ENCODE data around the gene NINJ2.

NINJ2 gene

GRCh38 chr12:544941-545635 is 118.2 kb downstream of the NINJ2 start:
- Histone ChIP-seq H3K27ac (no peak overlapping the region), H3K4me3 (no peak overlapping the region)

DNA sequence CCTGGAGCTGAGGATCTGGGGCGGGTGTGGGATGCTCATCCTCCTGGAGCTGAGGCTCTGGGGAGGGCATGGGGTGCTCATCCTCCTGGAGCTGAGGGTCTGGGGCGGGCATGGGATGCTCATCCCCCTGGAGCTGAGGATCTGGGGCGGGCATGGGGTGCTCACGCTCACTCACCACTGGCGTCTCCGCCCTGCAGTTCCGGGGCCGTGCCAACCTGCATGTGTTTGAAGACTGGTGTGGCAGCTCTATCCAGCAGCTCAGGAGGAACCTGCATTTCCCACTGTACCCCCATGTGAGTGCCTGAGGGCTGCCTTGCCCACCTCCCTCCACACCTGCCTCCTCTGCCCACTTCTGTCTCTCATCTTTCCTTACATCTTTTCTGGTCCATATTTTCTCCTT is 119.1 kb downstream of the NINJ2 start:
- Histone ChIP-seq H3K4me3 (no peak overlapping the region), H3K27ac (peak overlapping the region in 1 of 21 experiments; percentile 11)

- H3K4me3 ChIP-seq = no peak overlapping the region
- peak overlapping the region in 1 of 21 experiments; percentile 86 for H3K27ac ChIP-seq
These were observed 120.2 kb downstream of the NINJ2 start for GRCh38 chr12:543114-543451.

DNA sequence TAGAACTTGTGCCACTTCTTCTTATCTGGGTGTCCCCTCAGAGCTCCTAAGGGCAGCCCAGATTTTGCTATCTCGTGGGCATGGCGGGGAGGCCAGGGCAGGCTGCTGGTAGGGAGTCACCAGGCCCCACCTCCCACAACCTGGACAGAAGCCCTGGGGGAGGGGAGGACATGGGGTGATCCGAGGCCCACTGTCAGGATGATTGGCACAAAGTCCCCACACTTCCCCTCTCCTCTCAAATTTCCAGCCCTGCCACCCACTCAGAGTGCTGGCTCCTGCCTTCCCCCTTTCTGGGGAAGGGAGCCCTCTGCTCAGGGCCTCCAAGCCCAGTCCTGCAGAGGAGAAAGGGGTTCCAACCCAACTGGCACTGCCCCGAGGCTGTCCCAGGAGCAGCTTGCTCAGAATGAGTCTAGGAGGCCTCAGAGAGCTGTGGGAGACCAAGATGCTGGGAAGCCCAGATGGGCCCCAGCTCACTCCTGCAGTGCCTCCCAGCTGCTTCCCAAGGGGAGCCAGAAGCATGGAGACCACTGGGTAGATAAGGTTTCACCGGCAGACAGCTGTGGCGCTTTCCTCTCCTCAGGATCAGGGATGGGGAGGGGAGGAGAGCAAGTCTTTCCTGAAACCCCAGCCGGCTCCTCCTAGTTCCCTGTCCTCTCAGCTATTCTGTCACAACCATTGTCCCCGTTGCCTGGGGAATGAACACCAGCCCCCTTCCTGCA is 120.7 kb downstream of the NINJ2 start:
- Histone ChIP-seq H3K27ac (peak overlapping the region in 5 of 21 experiments; percentile 11 to 86 (median 35)), H3K4me3 (no peak overlapping the region)

GRCh38 chr12:541676-542324 is 121.4 kb downstream of the NINJ2 start:
- no peak overlapping the region for H3K4me3 ChIP-seq
- H3K27ac ChIP-seq = peak overlapping the region in 12 of 21 experiments; percentile 0 to 86 (median 32)

- H3K27ac ChIP-seq = peak overlapping the region in 18 of 21 experiments; percentile 12 to 86 (median 64)
These were observed 123.5 kb downstream of the NINJ2 start for GRCh38 chr12:539540-540310.

DNA sequence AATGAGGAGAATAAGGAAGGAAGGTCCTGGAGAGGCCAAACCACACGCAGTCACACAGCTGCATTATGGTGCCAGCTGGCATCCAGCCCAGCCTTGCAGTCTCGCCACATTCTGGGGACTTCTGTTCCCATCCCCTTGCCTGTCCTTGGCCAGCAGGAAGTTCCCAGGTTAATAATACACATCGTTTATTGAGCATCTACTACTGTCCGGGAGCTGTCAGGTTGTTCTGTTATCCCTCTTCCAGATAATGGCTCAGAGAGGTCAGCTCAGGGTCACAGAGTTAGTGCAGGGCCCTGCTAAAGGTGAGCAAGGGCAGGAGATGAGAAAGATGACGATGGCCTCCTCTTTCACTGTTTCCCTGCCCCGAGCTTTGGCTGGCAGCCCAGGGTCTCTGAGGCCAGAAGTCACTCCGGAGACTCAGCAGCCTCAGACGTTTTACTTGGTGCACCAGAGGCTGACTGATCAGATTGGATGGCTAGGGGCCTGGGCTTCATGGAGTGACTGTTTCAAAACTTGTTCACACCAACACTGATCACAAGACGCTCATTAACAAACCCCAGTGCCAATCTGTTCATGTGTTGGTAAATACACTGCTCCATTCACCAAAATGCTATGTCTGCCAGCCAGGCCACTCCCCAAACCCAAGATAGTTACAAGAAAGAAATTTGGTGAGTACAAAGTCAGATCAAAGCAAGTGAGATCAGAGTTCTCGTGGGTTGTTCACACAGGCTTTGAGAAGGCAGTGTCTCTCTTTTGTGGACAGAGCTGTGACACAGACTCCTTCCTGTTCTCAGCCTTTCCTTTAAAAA is 124.3 kb downstream of the NINJ2 start:
- Histone ChIP-seq H3K4me3 (no peak overlapping the region), H3K27ac (peak overlapping the region in 18 of 21 experiments; percentile 6 to 86 (median 64))

More at GRCh38 chr12:539540-540310, 123.5 kb downstream of the NINJ2 start:
- H3K4me3 ChIP-seq = no peak overlapping the region

DNA sequence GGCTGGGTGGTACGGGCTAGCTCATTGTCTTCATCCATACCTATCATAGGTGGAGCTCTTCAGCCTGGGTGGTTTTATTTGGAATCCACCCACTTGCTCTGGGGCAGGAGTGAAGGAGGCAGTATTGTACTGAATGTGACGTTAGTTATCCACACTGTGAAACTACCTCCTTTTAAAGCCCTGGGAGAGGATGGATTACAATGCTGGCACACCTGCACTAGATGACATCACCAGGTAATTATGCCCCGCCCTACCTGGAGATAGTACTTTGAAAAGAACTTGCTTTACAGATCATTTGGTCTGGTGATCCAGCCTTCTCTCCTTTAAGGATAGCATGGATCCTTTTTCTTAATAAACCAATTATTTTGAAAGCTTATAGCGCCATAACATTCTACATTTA is 125.5 kb downstream of the NINJ2 start:
- Histone ChIP-seq H3K27ac (peak overlapping the region in 16 of 21 experiments; percentile 11 to 86 (median 64)), H3K4me3 (no peak overlapping the region)

DNA sequence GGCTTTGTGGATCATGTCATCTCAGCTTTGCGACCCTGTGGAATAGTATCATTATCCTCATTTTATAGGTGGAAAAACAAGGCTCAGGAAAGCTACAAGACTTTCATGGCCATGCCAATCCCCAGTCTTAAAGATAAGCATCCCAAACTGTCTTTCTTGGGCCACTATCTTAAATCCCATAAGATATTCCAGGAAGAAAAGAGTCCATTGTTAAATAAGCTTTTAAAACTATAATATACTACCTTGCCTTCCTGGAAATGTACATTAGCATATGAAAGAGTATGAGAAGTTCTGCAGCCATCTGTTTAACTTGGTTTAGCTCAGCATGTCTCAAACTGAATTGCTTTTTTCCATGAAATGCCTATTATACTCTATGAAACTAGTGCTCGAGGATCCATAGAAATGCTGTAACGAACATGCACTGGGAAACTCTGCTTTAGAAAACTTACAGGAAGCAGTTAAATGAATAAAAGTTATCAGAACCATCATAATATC is 126.4 kb downstream of the NINJ2 start:
- H3K27ac ChIP-seq = peak overlapping the region in 3 of 21 experiments; percentile 1 to 51 (median 11)

DNA sequence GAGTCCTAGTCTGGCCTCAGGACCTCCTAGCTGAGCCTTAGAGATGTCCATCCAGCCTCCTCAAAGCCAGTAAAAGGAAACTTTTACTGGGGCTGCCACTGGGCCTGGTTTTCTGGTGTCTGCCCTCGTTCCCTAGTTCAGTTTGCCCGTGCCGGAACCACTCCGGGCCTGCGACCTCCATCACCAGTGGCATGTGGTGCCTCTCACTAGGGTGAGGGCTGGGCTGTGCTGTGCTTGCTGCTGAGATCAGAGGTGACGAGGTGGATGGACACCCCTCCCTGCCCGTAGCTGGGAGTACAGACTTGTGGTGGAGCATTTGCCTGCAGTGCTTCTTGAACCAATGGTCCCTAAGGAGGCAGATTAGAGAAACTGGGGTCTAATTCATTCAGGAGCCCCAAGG is 127.8 kb downstream of the NINJ2 start:
- Histone ChIP-seq H3K4me3 (no peak overlapping the region), H3K27ac (peak overlapping the region in 3 of 21 experiments; percentile 71 to 82 (median 80))

More for the DNA sequence above, 126.4 kb downstream of the NINJ2 start:
- H3K4me3 ChIP-seq = no peak overlapping the region

GRCh38 chr12:534216-534615 is 129.0 kb downstream of the NINJ2 start:
- peak overlapping the region in 14 of 21 experiments; percentile 50 to 84 (median 74) for H3K27ac ChIP-seq
- H3K4me3 ChIP-seq = no peak overlapping the region

DNA sequence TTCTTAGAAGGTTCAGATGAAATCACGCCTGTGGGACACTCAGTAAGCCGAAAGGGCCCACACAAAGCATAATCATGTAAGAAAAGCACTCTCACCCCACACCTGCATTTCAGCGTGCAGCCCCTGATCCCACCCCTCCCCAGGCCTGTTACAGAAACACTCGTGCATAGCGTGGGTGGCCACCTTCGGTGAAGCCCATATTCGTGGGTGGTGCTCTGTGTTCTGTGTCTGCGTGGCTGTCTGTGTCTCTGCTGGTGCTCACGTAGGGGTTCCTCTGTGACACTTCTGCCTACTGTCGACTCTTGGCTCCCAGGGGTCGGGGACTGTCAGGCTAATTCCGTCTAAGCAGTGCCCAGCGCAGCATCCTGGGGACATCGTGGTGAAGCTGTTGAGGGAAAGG is 129.5 kb downstream of the NINJ2 start:
- Histone ChIP-seq H3K27ac (peak overlapping the region in 18 of 21 experiments; percentile 31 to 84 (median 71)), H3K4me3 (no peak overlapping the region)

- Histone ChIP-seq H3K4me3 (no peak overlapping the region), H3K27ac (peak overlapping the region in 18 of 21 experiments; percentile 55 to 84 (median 73))
These were observed 130.2 kb downstream of the NINJ2 start for GRCh38 chr12:532908-533565.

GRCh38 chr12:531951-532585 is 131.2 kb downstream of the NINJ2 start:
- Histone ChIP-seq H3K27ac (peak overlapping the region in 19 of 21 experiments; percentile 5 to 82 (median 70)), H3K4me3 (no peak overlapping the region)

- H3K27ac ChIP-seq = peak overlapping the region in 16 of 21 experiments; percentile 10 to 82 (median 51)
- no peak overlapping the region for H3K4me3 ChIP-seq
These were observed 132.4 kb downstream of the NINJ2 start for GRCh38 chr12:530821-531220.

GRCh38 chr12:530308-530707 is 132.9 kb downstream of the NINJ2 start:
- H3K4me3 ChIP-seq = no peak overlapping the region
- peak overlapping the region in 11 of 21 experiments; percentile 10 to 82 (median 61) for H3K27ac ChIP-seq

DNA sequence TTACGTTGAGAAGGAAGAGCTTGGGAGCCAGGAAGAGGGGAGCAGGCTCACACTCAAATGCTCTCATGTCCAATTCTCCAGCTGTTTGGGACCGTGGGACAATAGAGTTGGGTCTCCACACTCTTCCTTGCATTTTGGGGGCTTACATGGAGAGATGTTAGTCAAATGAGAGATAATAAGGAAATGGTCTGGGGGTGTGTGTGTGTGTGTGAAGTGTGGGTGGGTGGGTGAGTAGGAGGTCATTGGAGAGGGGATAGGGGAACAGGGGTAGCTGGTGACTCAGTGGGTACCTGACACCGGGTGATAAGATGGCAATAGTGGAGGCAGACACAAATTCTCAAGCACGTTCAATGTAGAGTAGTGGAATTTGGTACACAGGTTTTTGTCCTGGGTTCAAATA is 135.5 kb downstream of the NINJ2 start:
- Histone ChIP-seq H3K4me3 (no peak overlapping the region), H3K27ac (no peak overlapping the region)

- no peak overlapping the region for H3K4me3 ChIP-seq
- H3K27ac ChIP-seq = peak overlapping the region in 2 of 21 experiments; percentile 36 to 41
These were observed 136.0 kb downstream of the NINJ2 start for GRCh38 chr12:527241-527640.

Data from skin epidermis (tissue), 12 donors.